ENCODE measurements around the gene UBAP1. TPM values are rescaled to one million over a fixed set of nuclear protein-coding genes. Genes with fewer than 3 reads are reported as not detected.
A peak's percentile ranks its signal among the peaks of the same experiment; 100 is the strongest.

The UBAP1 gene
- total RNA-seq, 3 donors from 2014 or later = 33.7 to 53.1 (median 38.2) TPM

DNA sequence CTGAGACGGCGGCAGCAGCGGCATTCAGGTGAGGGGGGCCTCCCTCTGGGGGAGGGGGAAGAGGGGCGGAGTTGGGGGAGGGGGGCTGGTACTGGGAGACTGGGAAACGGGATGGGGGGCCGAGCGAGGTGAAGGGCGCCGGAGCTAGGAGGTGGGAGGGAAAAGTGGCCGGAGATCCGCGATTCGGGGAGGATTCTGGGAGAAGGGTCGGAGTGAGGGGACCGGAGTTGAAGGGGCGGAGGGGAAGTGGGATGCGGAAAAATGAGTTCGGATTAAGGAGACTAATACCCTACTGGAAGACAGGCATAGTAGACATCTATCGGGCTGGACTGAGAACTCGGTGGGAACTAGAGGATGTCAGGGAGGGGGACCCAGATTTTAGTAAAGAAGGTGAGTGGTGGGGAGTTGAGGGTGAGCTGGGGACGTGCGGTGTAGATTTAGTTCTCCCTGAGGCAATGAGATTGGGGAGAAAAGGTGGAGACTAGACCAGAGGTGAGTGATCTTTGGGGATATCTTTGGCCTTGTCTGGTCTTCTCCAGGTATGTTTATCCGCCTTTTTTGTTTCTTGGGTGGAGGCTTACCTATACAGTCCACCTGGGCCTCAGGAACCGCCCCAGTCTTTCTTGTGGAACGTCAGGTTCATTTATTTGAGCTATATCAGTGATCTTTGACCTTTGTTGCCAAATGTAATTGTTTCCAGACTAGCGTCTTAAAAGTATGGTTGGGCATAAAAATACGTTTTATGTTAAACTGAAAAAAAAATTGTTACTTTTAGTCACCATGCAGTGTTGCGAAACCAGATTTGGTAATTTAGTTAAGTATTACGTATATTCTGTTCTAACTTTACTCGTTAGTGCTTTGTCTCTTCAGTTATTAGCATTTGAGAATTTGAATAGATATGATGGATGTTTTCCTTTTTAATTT is 632 bp downstream of the UBAP1 start:
- TF ChIP-seq, protein P1, sequence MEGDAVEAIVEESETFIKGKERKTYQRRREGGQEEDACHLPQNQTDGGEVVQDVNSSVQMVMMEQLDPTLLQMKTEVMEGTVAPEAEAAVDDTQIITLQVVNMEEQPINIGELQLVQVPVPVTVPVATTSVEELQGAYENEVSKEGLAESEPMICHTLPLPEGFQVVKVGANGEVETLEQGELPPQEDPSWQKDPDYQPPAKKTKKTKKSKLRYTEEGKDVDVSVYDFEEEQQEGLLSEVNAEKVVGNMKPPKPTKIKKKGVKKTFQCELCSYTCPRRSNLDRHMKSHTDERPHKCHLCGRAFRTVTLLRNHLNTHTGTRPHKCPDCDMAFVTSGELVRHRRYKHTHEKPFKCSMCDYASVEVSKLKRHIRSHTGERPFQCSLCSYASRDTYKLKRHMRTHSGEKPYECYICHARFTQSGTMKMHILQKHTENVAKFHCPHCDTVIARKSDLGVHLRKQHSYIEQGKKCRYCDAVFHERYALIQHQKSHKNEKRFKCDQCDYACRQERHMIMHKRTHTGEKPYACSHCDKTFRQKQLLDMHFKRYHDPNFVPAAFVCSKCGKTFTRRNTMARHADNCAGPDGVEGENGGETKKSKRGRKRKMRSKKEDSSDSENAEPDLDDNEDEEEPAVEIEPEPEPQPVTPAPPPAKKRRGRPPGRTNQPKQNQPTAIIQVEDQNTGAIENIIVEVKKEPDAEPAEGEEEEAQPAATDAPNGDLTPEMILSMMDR (IDR thresholded peaks at IDR 0.05) = peak; percentile 10
- intact Hi-C loops (cut with DNase I, micrococcal nuclease) = no loop called here
- Histone ChIP-seq H3K4me3 (peak overlapping the region; percentile 85), H3K9me3 (no peaks in the 10 kb centered on the region), H3K36me3 (ENCODE audit: low read depth) (no peaks in the 10 kb centered on the region), H3K4me1 (ENCODE audit: low read depth) (peaks cover 7% of the 10 kb centered on the region)
- DNase-seq (peak in 1 of 3 donors; percentile 49), ATAC-seq (peak; percentile 66)

DNA sequence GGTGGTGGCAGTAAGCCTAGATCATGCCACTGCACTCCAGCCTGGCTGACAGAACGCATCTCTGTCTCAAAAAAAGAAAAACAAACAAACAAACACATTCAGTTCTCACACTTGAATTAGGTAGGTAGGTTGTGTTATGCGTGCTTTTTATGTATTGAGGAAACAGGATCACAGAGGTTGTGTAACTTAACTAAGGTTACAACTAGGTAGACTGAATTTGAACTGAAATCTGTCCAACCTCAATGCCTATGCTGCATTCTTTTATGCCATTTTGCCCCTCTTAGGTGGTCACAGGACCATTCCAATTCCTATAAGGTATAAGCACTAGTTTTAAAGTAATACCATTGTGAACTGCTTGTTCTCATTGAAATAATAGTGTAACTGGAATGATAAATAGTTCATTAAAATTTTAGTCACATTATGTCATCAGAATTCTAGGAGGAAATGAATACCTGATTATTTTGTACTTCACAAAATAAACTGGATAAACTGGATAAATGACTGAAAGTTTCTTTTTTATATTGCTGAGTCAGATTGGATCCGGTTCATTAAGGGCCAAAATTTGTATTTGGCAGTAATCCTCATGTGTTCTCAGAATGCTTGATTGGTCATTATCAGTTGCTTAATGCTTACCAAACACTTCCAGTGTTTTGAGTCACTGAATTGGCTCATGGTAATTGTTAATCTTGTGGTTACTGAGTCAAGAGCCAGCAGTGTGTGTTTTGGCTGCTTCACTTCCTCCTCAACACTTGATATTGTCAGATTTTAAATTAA is 7.1 kb downstream of the UBAP1 start:
- Histone ChIP-seq H3K36me3 (ENCODE audit: low read depth) (no peaks in the 10 kb centered on the region), H3K4me1 (ENCODE audit: low read depth) (peaks cover 15% of the 10 kb centered on the region), H3K9me3 (no peaks in the 10 kb centered on the region), H3K4me3 (no peak overlapping the region)
- DNase-seq = peak in 1 of 3 donors; percentile 25
- TF ChIP-seq, protein P1 (IDR thresholded peaks at IDR 0.05) = no peak
- ATAC-seq = peak; percentile 82
- intact Hi-C loops (cut with DNase I, micrococcal nuclease) = no loop called here

GRCh38 chr9:34187891-34188240 is 9.0 kb downstream of the UBAP1 start:
- intact Hi-C loops (cut with DNase I, micrococcal nuclease) = no loop called here
- Histone ChIP-seq H3K9me3 (no peaks in the 10 kb centered on the region), H3K4me3 (no peak overlapping the region), H3K4me1 (ENCODE audit: low read depth) (peaks cover 15% of the 10 kb centered on the region), H3K36me3 (ENCODE audit: low read depth) (no peaks in the 10 kb centered on the region)
- DNase-seq = no peak
- TF ChIP-seq, protein P1 (IDR thresholded peaks at IDR 0.05) = no peak
- ATAC-seq = no peak

DNA sequence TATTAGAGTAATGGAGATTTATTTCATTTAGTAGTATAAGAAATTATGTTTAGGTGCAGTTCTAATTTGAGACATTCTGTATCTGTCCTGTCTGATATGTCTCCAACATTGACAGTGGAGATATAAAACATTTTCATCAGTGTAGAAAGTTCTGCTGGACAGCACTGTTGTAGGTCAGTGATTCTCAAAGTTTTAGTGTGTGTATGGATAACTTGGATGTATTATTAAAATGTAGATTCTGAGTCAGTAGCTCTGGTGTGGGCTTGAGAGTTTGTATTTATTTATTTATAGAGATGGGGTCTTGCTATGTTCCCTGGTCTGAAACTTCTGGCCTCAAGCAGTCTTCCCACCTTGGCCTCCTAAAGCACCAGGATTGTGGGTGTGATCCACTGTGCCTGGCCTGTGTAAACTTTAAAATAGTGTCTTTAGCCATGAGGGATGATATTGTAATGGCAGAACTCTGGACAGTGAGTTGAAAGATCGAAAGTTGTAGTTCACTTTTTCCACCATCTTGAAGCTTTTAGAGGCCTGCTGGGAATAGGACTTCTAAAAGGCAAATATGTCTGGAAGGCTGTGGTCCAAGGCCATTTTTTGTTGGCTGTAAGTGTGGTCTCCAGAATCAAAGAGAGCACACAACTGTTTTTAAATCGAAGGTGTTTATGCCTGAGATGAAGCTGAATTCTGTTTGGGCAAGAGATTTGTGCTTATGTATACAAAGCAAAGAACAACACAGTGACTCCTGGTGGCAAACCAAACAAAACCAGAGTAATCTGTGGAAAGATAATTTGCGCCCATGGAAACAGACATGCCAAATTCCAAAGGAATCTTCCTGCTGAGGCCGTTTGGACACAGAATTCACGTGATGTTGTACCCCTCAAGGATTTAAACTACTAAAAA is 12.4 kb downstream of the UBAP1 start:
- H3K4me1 ChIP-seq (ENCODE audit: low read depth) = peaks cover 13% of the 10 kb centered on the region
- DNase-seq = peak in 1 of 3 donors; percentile 16

More for the DNA sequence above, 12.4 kb downstream of the UBAP1 start:
- TF ChIP-seq, protein P1 (IDR thresholded peaks at IDR 0.05) = no peak
- Histone ChIP-seq H3K9me3 (no peaks in the 10 kb centered on the region), H3K4me3 (no peak overlapping the region), H3K36me3 (ENCODE audit: low read depth) (no peaks in the 10 kb centered on the region)
- intact Hi-C loops (cut with DNase I, micrococcal nuclease) = no loop called here
- ATAC-seq = peak; percentile 36
